ENCODE data around the gene EFNA3. TPM values are rescaled to one million over a fixed set of nuclear protein-coding genes. Genes with fewer than 3 reads are reported as not detected.

The EFNA3 gene
- total RNA-seq, 1 donor, result 0.43 TPM

GRCh38 chr1:155079487-155080311 is 1.1 kb downstream of the EFNA3 start:
- no peak for DNase-seq (ENCODE audit: low read depth)
- TF ChIP-seq CTCF (IDR thresholded peaks at IDR 0.05; ENCODE audit: insufficient read depth, low read depth, low read length), result no peak
- no peak overlapping the region for H3K4me3 ChIP-seq (ENCODE audit: low read depth, low read length)

- no peak for DNase-seq (ENCODE audit: low read depth)
- no peak overlapping the region for H3K4me3 ChIP-seq (ENCODE audit: low read depth, low read length)
- TF ChIP-seq CTCF (IDR thresholded peaks at IDR 0.05; ENCODE audit: insufficient read depth, low read depth, low read length), result no peak
These were observed 1.9 kb downstream of the EFNA3 start for GRCh38 chr1:155080312-155081228.

GRCh38 chr1:155081472-155082300 is 3.0 kb downstream of the EFNA3 start:
- no peak overlapping the region for H3K4me3 ChIP-seq (ENCODE audit: low read depth, low read length)
- no peak for TF ChIP-seq CTCF (IDR thresholded peaks at IDR 0.05; ENCODE audit: insufficient read depth, low read depth, low read length)
- no peak for DNase-seq (ENCODE audit: low read depth)

- DNase-seq (ENCODE audit: low read depth), result no peak
- H3K4me3 ChIP-seq (ENCODE audit: low read depth, low read length), result no peak overlapping the region
- TF ChIP-seq CTCF (IDR thresholded peaks at IDR 0.05; ENCODE audit: insufficient read depth, low read depth, low read length), result no peak
These were observed 3.8 kb downstream of the EFNA3 start for GRCh38 chr1:155082301-155083051.

GRCh38 chr1:155083052-155083541 is 4.5 kb downstream of the EFNA3 start:
- no peak for TF ChIP-seq CTCF (IDR thresholded peaks at IDR 0.05; ENCODE audit: insufficient read depth, low read depth, low read length)
- no peak for DNase-seq (ENCODE audit: low read depth)

More at GRCh38 chr1:155083052-155083541, 4.5 kb downstream of the EFNA3 start:
- no peak overlapping the region for H3K4me3 ChIP-seq (ENCODE audit: low read depth, low read length)

Measured in fibroblast of villous mesenchyme (primary cell).